HL-60 (cell line): ENCODE results near the gene CLIC3.

Source experiments
- DNase-seq, 2 experiments: peaks; one replicate each; pipeline ENCODE4 v3.0.0-alpha.2; 2010 to 2020; ENCODE audit warnings: low read depth in 1 of 2, low spot score in 1 of 2
- H3K27ac ChIP-seq: fragments of 250-450 bp; sonication (Bioruptor Pico); replicated peaks from 2 replicates; pipeline ENCODE4 v1.5.1; 2020; ENCODE audit warnings: mild to moderate bottlenecking, moderate library complexity
- H3K27me3 ChIP-seq: fragments of 250-450 bp; sonication (Bioruptor Pico); 2 replicates; pipeline ENCODE4 v1.5.1; 2021; ENCODE audit warnings: mild to moderate bottlenecking, moderate library complexity; ENCODE audit not compliant: insufficient read depth, poor library complexity, severe bottlenecking
- H3K4me3 ChIP-seq: replicated peaks from 2 replicates; pipeline ENCODE4 v1.5.1; 2011; ENCODE audit warnings: mild to moderate bottlenecking, control low read depth, low read length; ENCODE audit not compliant: insufficient read depth
- GABPA ChIP-seq: IDR thresholded peaks from 2 replicates; pipeline ENCODE4 v1.6.1; 2012; ENCODE audit warnings: low read depth
- POLR2AphosphoS5 ChIP-seq: IDR thresholded peaks from 2 replicates; pipeline ENCODE4 v1.6.1; 2012; ENCODE audit warnings: low read depth
- SPI1 ChIP-seq: IDR thresholded peaks from 2 replicates; pipeline ENCODE4 v1.6.1; 2012; ENCODE audit warnings: low read depth, mild to moderate bottlenecking, borderline replicate concordance
- TF ChIP-seq, protein P1 (sequence below): IDR thresholded peaks from one replicate; pipeline ENCODE4 v1.5.1; 2011; ENCODE audit warnings: low read length, control low read depth, inconsistent platforms; ENCODE audit not compliant: insufficient read depth
- TF ChIP-seq, protein P2 (sequence below): IDR thresholded peaks from 2 replicates; pipeline ENCODE4 v1.6.1; 2012; ENCODE audit warnings: low read depth; ENCODE audit not compliant: insufficient replicate concordance

The CLIC3 gene

DNA sequence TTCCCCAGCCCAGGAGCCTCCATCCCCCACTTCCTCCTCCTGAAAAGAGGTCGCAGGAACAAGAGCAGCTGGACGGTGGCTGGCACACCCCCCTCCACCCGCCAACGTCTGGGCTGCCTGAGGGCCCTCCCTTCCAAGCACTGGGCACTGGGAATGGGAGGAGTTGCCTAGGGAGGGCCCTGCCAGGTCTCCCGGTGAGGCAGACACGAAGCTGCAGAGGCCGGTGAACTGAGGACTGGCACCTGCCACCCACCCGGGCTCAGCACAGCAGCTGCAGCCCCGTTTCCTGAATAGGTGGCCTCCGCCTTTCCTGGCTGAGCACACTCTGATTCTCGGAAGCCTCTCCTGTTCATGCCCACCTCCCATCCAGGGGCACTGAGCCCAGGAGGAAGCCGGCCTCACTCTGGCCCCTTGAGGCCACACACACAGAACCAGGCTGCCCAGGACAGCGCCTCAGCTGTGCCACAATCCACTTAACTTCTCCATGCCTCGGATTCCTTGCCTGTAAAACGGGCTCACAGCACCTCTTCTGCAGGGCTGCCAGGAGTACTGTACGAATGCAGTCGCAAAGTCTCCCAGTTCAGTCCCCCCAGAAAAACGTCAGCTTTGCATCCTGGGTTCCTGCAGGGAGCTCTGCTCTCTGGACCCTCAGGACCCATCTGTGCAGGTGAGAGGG lies 48.3 kb upstream of the CLIC3 start:
- Histone ChIP-seq H3K4me3 (no peak overlapping the region), H3K27ac (no peak overlapping the region)

DNA sequence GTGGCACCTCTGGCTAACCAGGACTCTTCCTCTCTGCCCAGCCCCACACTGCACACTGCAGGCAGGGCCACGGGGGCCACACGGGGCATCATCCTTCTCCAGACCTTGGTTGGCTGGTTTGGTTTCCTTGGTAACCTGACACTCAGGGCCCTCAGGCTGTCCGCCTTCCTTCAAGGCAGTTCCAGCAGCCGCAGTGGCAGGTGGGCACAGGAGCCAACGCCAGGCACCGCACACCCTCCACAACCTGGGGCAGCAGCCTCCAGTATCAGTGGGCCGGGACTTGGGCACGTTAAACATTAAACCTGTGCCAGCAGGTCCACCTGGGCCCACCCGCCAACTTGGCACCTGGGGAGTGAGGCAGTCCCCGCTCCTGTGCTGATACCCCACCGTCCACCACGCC lies 47.7 kb upstream of the CLIC3 start:
- Histone ChIP-seq H3K4me3 (no peak overlapping the region), H3K27ac (no peak overlapping the region), H3K27me3 (peaks cover 30% of the 10 kb centered on the region)
- no peak for TF ChIP-seq POLR2AphosphoS5
- TF ChIP-seq SPI1 = no peak
- no peak for TF ChIP-seq GABPA
- no peak for DNase-seq

More for the DNA sequence above, 48.3 kb upstream of the CLIC3 start:
- no peak for DNase-seq
- TF ChIP-seq SPI1 = peak; percentile 34; the same call in 1 of the 2 replicates
- TF ChIP-seq, protein P1, sequence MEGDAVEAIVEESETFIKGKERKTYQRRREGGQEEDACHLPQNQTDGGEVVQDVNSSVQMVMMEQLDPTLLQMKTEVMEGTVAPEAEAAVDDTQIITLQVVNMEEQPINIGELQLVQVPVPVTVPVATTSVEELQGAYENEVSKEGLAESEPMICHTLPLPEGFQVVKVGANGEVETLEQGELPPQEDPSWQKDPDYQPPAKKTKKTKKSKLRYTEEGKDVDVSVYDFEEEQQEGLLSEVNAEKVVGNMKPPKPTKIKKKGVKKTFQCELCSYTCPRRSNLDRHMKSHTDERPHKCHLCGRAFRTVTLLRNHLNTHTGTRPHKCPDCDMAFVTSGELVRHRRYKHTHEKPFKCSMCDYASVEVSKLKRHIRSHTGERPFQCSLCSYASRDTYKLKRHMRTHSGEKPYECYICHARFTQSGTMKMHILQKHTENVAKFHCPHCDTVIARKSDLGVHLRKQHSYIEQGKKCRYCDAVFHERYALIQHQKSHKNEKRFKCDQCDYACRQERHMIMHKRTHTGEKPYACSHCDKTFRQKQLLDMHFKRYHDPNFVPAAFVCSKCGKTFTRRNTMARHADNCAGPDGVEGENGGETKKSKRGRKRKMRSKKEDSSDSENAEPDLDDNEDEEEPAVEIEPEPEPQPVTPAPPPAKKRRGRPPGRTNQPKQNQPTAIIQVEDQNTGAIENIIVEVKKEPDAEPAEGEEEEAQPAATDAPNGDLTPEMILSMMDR = no peak
- no peak for TF ChIP-seq GABPA
- TF ChIP-seq POLR2AphosphoS5 = no peak
- TF ChIP-seq, protein P2, sequence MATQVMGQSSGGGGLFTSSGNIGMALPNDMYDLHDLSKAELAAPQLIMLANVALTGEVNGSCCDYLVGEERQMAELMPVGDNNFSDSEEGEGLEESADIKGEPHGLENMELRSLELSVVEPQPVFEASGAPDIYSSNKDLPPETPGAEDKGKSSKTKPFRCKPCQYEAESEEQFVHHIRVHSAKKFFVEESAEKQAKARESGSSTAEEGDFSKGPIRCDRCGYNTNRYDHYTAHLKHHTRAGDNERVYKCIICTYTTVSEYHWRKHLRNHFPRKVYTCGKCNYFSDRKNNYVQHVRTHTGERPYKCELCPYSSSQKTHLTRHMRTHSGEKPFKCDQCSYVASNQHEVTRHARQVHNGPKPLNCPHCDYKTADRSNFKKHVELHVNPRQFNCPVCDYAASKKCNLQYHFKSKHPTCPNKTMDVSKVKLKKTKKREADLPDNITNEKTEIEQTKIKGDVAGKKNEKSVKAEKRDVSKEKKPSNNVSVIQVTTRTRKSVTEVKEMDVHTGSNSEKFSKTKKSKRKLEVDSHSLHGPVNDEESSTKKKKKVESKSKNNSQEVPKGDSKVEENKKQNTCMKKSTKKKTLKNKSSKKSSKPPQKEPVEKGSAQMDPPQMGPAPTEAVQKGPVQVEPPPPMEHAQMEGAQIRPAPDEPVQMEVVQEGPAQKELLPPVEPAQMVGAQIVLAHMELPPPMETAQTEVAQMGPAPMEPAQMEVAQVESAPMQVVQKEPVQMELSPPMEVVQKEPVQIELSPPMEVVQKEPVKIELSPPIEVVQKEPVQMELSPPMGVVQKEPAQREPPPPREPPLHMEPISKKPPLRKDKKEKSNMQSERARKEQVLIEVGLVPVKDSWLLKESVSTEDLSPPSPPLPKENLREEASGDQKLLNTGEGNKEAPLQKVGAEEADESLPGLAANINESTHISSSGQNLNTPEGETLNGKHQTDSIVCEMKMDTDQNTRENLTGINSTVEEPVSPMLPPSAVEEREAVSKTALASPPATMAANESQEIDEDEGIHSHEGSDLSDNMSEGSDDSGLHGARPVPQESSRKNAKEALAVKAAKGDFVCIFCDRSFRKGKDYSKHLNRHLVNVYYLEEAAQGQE = no peak
- H3K27me3 ChIP-seq = peaks cover 36% of the 10 kb centered on the region

DNA sequence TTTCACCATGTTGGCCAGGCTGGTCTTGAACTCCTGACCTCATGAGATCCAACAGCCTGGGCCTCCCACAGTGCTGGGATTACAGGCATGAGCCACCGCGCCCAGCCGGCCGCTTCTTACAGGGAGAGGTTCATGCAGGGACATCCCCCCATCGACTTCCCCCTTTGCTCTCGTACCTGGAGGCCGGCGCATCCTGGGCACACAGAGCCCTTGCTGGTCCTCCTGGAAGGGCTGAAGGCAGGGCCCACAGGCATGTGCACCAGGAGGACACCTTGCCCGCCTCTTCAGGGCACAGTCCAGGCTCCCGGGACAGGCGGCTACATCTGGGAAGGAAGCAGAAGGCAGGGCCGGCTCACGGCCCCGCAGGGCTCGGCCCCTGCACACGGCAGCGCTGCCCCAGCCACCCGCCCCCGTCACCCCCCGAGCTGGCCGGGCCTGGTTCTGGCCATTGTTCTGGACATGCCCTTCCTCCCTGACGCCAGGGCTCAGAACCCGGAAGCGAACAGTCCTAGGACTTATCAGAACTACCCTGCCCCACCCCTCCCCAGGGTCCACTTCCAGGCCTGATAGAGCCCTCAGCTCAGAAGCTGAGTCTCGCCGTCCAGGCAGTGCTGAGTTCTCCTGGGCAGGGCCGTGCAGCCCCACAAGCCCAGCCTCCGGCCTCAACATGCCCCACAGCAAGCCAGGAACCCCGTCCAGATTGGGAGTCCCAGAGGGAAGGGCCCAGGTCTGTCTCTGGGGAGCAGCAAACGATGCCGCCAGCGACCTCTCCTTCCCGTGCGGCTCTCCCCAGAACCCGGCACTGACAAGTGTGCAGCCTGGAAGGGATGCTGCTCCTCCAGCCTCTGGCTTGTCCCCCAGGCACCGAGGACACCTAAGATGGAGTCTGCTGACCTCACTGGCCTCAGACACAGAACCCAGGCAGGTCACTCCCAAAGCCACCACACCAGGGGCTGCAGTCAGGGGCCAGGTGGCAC lies 46.7 kb upstream of the CLIC3 start:
- H3K27ac ChIP-seq = no peak overlapping the region
- H3K27me3 ChIP-seq = peaks cover 28% of the 10 kb centered on the region
- no peak overlapping the region for H3K4me3 ChIP-seq
- no peak for DNase-seq
- no peak for TF ChIP-seq GABPA
- TF ChIP-seq SPI1 = no peak
- TF ChIP-seq POLR2AphosphoS5 = no peak
- TF ChIP-seq, protein P1 = no peak
- TF ChIP-seq, protein P2 = no peak

DNA sequence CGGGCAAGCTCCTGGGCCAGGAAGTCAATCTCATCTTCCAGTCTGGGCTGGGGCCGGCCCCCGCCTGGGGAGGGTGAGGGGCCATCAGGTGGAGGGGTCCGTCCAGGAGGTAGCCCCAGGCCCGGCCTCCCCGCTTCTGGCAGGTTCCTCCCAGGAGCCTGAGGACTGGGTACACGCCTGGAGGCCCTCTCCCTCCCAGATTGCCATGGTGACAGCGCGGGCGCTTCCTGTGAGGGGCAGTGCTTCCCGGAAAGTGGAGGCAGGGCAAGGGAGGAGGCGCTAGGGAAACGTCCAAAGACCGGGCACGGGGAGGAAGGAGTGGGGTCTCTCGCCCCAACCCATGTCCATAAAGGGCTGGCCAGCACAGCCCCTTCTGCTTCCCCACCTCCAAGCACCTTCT lies 44.8 kb upstream of the CLIC3 start:
- no peak for DNase-seq

More for the DNA sequence above, 44.8 kb upstream of the CLIC3 start:
- no peak overlapping the region for H3K27ac ChIP-seq
- no peak overlapping the region for H3K4me3 ChIP-seq
- H3K27me3 ChIP-seq = peaks cover 16% of the 10 kb centered on the region
- TF ChIP-seq, protein P1 = no peak
- no peak for TF ChIP-seq POLR2AphosphoS5
- TF ChIP-seq SPI1 = no peak
- TF ChIP-seq, protein P2 = no peak
- TF ChIP-seq GABPA = no peak
